HepG2 (cell line): ENCODE data around the gene FAM210A. TPM values are rescaled to one million over a fixed set of nuclear protein-coding genes. Genes with fewer than 3 reads are reported as not detected.

Experiments used
- ATAC-seq: fragments of 200-7000 bp; cut with Tn5 transposase; 3 replicates; pipeline ENCODE4 v1.9.1; 2020; ENCODE audit warnings: mild to moderate bottlenecking, moderate library complexity
- BruUV-seq: library from RNA; stranded (reverse); fragments of 400-500 nt; replicated peaks from 2 replicates; lab custom pipeline; 2021; lab: Mats Ljungman, UMichigan
- CTCF ChIA-PET: fragments of 300-600 bp; formaldehyde crosslinking; extraction: SDS; loops from one replicate; lab custom pipeline; 2021; ENCODE audit warnings: low total read pairs, inconsistent platforms, low intra/inter-chr PET ratio; lab: Yijun Ruan, JAX
- POLR2A ChIA-PET: fragments of 350-600 bp; sonication (Branson Sonifier 250); formaldehyde crosslinking; loops from one replicate; lab custom pipeline; 2020; ENCODE audit warnings: antibody characterized with exemption, inconsistent platforms; lab: Yijun Ruan, JAX
- DNase-seq: peaks from one replicate; pipeline ENCODE4 v3.0.0-alpha.2; 2015; ENCODE audit warnings: low spot score
- FAIRE-seq: peaks from 3 replicates; lab custom pipeline; 2011; peaks lifted over from hg19 to GRCh38; lab: Jason Lieb, UNC
- H2AFZ ChIP-seq: one replicate; pipeline ENCODE4 v1.6.1; 2011; ENCODE audit warnings: low read length, inconsistent platforms
- H3K27ac ChIP-seq: fragments of 300-600 bp; 3 replicates; pipeline ENCODE4 v1.8.0; 2011; ENCODE audit warnings: mixed run types, mild to moderate bottlenecking, mixed read lengths, low read length, inconsistent platforms; ENCODE audit not compliant: insufficient read depth; ENCODE audit errors: extremely low read length
- H3K27me3 ChIP-seq, 2 experiments: fragments of 200-600 bp in 1 of 2; 2 replicates in 1 of 2; 3 replicates in 1 of 2; pipeline versions ENCODE4 v1.6.0 to v1.8.0; 2011; ENCODE audit warnings: low read length in 2 of 2, mild to moderate bottlenecking in 2 of 2, moderate library complexity in 2 of 2, inconsistent platforms in 1 of 2; ENCODE audit not compliant: insufficient read depth in 2 of 2, control insufficient read depth in 1 of 2
- H3K36me3 ChIP-seq, 2 experiments: fragments of 200-600 bp in 1 of 2; replicated peaks in 1 of 2; 2 replicates in 1 of 2; 3 replicates in 1 of 2; pipeline versions ENCODE4 v1.5.1 to v1.8.0; 2011; ENCODE audit warnings: low read length in 2 of 2, inconsistent platforms in 1 of 2; ENCODE audit not compliant: insufficient read depth in 2 of 2, control insufficient read depth in 1 of 2
- H3K4me1 ChIP-seq: 2 replicates; pipeline ENCODE4 v1.5.1; 2012; ENCODE audit warnings: low read length, inconsistent platforms; ENCODE audit not compliant: insufficient read depth
- H3K4me2 ChIP-seq: 2 replicates; pipeline ENCODE4 v1.6.0; 2011; ENCODE audit warnings: low read depth, low read length, inconsistent platforms
- H3K4me3 ChIP-seq, 3 experiments: fragments of 200-600 bp in 1 of 3; sonication (generic), shearing (Covaris generic) in 1 of 3; replicated peaks in 1 of 3; 2 replicates each; pipeline ENCODE4 v1.5.1; 2011 to 2016; ENCODE audit warnings: low read length in 3 of 3, inconsistent platforms in 2 of 3, low read depth in 2 of 3, mild to moderate bottlenecking in 2 of 3, control low read depth in 1 of 3, mixed read lengths in 1 of 3; ENCODE audit not compliant: insufficient read depth in 1 of 3
- H3K79me2 ChIP-seq: one replicate; pipeline ENCODE4 v1.6.1; 2011; ENCODE audit warnings: low read length, inconsistent platforms; ENCODE audit not compliant: insufficient read depth
- H3K9ac ChIP-seq: 2 replicates; pipeline ENCODE4 v1.6.0; 2011; ENCODE audit warnings: mild to moderate bottlenecking, low read depth, low read length, inconsistent platforms; ENCODE audit not compliant: insufficient read depth
- H3K9me3 ChIP-seq: 2 replicates; pipeline ENCODE4 v1.5.1; 2012; ENCODE audit warnings: mild to moderate bottlenecking, low read length
- H4K20me1 ChIP-seq: 2 replicates; pipeline ENCODE4 v1.6.0; 2011; ENCODE audit warnings: inconsistent platforms, mild to moderate bottlenecking, low read length, moderate library complexity; ENCODE audit not compliant: insufficient read depth
- KDM2A ChIP-seq: sonication (generic); formaldehyde crosslinking; IDR thresholded peaks from 2 replicates; pipeline ENCODE4 v1.4.0; 2020; ENCODE audit warnings: low read depth, missing genetic modification reagents, borderline replicate concordance
- NR0B2 ChIP-seq: sonication (generic); formaldehyde crosslinking; IDR thresholded peaks from 2 replicates; pipeline ENCODE4 v1.4.0; 2020; ENCODE audit warnings: mild to moderate bottlenecking, missing genetic modification reagents
- SALL2 ChIP-seq: sonication (generic); formaldehyde crosslinking; IDR thresholded peaks from 2 replicates; pipeline ENCODE4 v1.8.1; 2023; ENCODE audit warnings: mild to moderate bottlenecking, missing genetic modification reagents, inconsistent platforms
- TFDP2 ChIP-seq: sonication (generic); formaldehyde crosslinking; IDR thresholded peaks from 2 replicates; pipeline ENCODE4 v1.4.0; 2020; ENCODE audit warnings: missing genetic modification reagents
- ZEB1 ChIP-seq: IDR thresholded peaks from 2 replicates; pipeline ENCODE4 v1.6.1; 2012; ENCODE audit warnings: mild to moderate bottlenecking, low read depth, inconsistent platforms; ENCODE audit not compliant: insufficient replicate concordance
- ZNF652 ChIP-seq: IDR thresholded peaks from 2 replicates; pipeline ENCODE4 v1.6.1; 2016; ENCODE audit warnings: low read depth, borderline replicate concordance
- ZNF841 ChIP-seq: sonication (generic); formaldehyde crosslinking; IDR thresholded peaks from 2 replicates; pipeline ENCODE4 v1.8.1; 2023; ENCODE audit warnings: missing genetic modification reagents, borderline replicate concordance
- WGBS: methylation state at CpG from one replicate; pipeline ENCODE4 v1.1.6; 2017; ENCODE audit warnings: low lambda C conversion rate; 5-methylcytosine and 5-hydroxymethylcytosine counted together
- in situ Hi-C: cut with HindIII; loops from 2 replicates; pipeline ENCODE4 v1.10.0; 2017; ENCODE audit warnings: low pct_unique_long_range_greater_than_20kb; ENCODE audit not compliant: extremely low pct_ligation_motif_present
- intact Hi-C: fragments of 100-400 bp; cut with micrococcal nuclease; formaldehyde crosslinking; loops from one replicate; pipeline ENCODE4 v1.10.0; 2022; ENCODE audit not compliant: unreplicated experiment
- polyA plus RNA-seq, 8 experiments: library from polyadenylated mRNA; depleted of rRNA in 3 of 8; stranded (reverse) in 7 of 8; unstranded in 1 of 8; fragments of >200 nt; fragmentation: Illumina TruSeq in 4 of 8; extraction: Trizol in 4 of 8; gene quantifications; 2 replicates each; pipeline versions ENCODE4 v1.2.1 to v1.2.3, GENCODE V29; 2011 to 2016; ENCODE audit warnings: low read depth in 4 of 8, missing spikeins in 1 of 8, mixed read lengths in 1 of 8; ENCODE audit not compliant: insufficient read depth in 1 of 8
- total RNA-seq, 5 experiments: library from RNA; depleted of rRNA; stranded (reverse); fragments of >200 nt; fragmentation: Illumina TruSeq; extraction: Trizol; gene quantifications; 2 replicates each; pipeline ENCODE4 v1.2.3, GENCODE V29; 2016; ENCODE audit warnings: low read depth in 1 of 5

Gene FAM210A
- total and polyA plus RNA-seq, 2 of the 13 experiments (the other 11 are each of a cell fraction or from before 2014, with no cell fraction given), result 33.2 to 37.5 TPM

GRCh38 chr18:13713455-13714055 is 12.8 kb downstream of the FAM210A start:
- Histone ChIP-seq H3K27me3 (no peaks in the 10 kb centered on the region), H3K27ac (no peak overlapping the region), H3K79me2 (peaks cover 98% of the 10 kb centered on the region), H3K9ac (no peak overlapping the region), H3K36me3 (peaks cover 1 to 9% of the 10 kb centered on the region in 2 experiments; a peak in 1 of 5 replicates), H2AFZ (no peak overlapping the region), H3K4me3 (no peak overlapping the region), H3K4me2 (no peak overlapping the region), H4K20me1 (peaks cover 56% of the 10 kb centered on the region), H3K9me3 (peaks cover 8% of the 10 kb centered on the region), H3K4me1 (peaks cover 50% of the 10 kb centered on the region)
- POLR2A ChIA-PET, result interaction anchor here (1.7 kb wide), 1 partner anchor 12 kb away, joined by 6 read pairs; the partner anchor contains the start of genes FAM210A and RNMT
- DNase-seq (no peak), FAIRE-seq (no peak), ATAC-seq (peak; percentile 56; the same call in 1 of the 3 replicates)
- CTCF ChIA-PET, result no interaction called here
- intact Hi-C loops (loop anchor here (10.0 kb wide), 2 partner anchors 379 to 499 kb away; partner anchors contain the start of gene LDLRAD4), in situ Hi-C loops (no loop called here)
- BruUV-seq, result no TSS peak
- WGBS, result 67% methylated on average over 8 of the region's 8 CpGs
- TF ChIP-seq ZNF841 (CRISPR knock-in tag), result no peak
- TF ChIP-seq KDM2A (CRISPR knock-in tag), result no peak
- TF ChIP-seq NR0B2 (CRISPR knock-in tag), result no peak
- no peak for TF ChIP-seq TFDP2
- no peak for TF ChIP-seq ZEB1
- TF ChIP-seq SALL2 (CRISPR knock-in tag), result no peak
- TF ChIP-seq ZNF652 (CRISPR knock-in tag), result peak; percentile 75
